ENCODE data around the gene LPCAT3. TPM values are rescaled to one million over a fixed set of nuclear protein-coding genes. Genes with fewer than 3 reads are reported as not detected.
A peak's percentile ranks its signal among the peaks of the same experiment; 100 is the strongest.

LPCAT3 gene
- total and polyA plus RNA-seq, 2 of the 4 experiments (the other 2 are of a cell fraction) = 7.0 to 18.6 TPM

- no peaks in the 10 kb centered on the region for H3K36me3 ChIP-seq (ENCODE audit: control insufficient read depth, insufficient read depth, low read length)
- H4K5ac ChIP-seq (ENCODE audit: low read depth, low read length) = no peak overlapping the region
- no peak overlapping the region for H2BK5ac ChIP-seq (ENCODE audit: low read depth, low read length, poor library complexity, severe bottlenecking)
- no peaks in the 10 kb centered on the region for H3K9me3 ChIP-seq (ENCODE audit: control insufficient read depth, insufficient read depth, low read length)
- ATAC-seq (ENCODE audit: low read depth) (no peak), DNase-seq (no peak)
- no peak overlapping the region for H2BK15ac ChIP-seq (ENCODE audit: low read depth, low read length)
- H3K4me1 ChIP-seq (ENCODE audit: control insufficient read depth, insufficient read depth, low read length) = 0 out of 2 replicates have a peak, but pooled peaks cover 2% of the 10 kb centered on the region
- no peak overlapping the region for H4K91ac ChIP-seq (ENCODE audit: insufficient read depth, low read depth, low read length)
- intact Hi-C loops (cut with micrococcal nuclease) (no loop called here), dilution Hi-C loops (cut with HindIII; ENCODE audit: low sequenced_read_pairs, unreplicated experiment) (no loop called here), in situ Hi-C loops (cut with MboI; ENCODE audit: low sequenced_read_pairs) (no loop called here)
- no peaks in the 10 kb centered on the region for H3K27me3 ChIP-seq (ENCODE audit: control insufficient read depth, insufficient read depth, low read length)
- H3K4me3 ChIP-seq (ENCODE audit: insufficient read depth, low read depth, low read length) = no peak overlapping the region
- H2BK120ac ChIP-seq (ENCODE audit: low read depth, low read length) = no peak overlapping the region
- H2AFZ ChIP-seq (replicated peaks; ENCODE audit: low read length, poor library complexity) = peak overlapping the region; percentile 87
- ChIA-PET POLR2A (ENCODE audit: unreplicated experiment) (no interaction called here), CTCF (interaction anchor here (1.4 kb wide), 1 partner anchor 8 kb away, joined by 4 read pairs; no protein-coding TSS in a partner anchor)
- H2AK9ac ChIP-seq (replicated peaks; ENCODE audit: low read depth, low read length, poor library complexity) = peak overlapping the region; percentile 81
- no peak overlapping the region for H3K27ac ChIP-seq (ENCODE audit: insufficient read depth, low read length)
- no peak overlapping the region for H3K18ac ChIP-seq (ENCODE audit: low read depth, low read length)
- WGBS, 2 experiments (ENCODE audit: extremely low coverage in 2 of 2, insufficient read length in 1 of 2) = 93% methylated on average over 10 of the region's 15 CpGs; no CpG with 5 or more reads in 1 of the 2 experiments
- H3K9ac ChIP-seq (ENCODE audit: low read depth, low read length) = no peak overlapping the region
- H3K56ac ChIP-seq (ENCODE audit: extremely low read depth, insufficient read depth, low read length) = no peak overlapping the region
- TF ChIP-seq CEBPB (IDR thresholded peaks at IDR 0.05; ENCODE audit: low read depth, low read length) (no peak), RFX5 (IDR thresholded peaks at IDR 0.05; ENCODE audit: low read depth, low read length) (no peak), USF2 (IDR thresholded peaks at IDR 0.05; ENCODE audit: low read depth, low read length) (no peak), SMC3 (IDR thresholded peaks at IDR 0.05; ENCODE audit: low read depth, low read length) (no peak), RCOR1 (IDR thresholded peaks at IDR 0.05; ENCODE audit: insufficient replicate concordance, low read length) (no peak), NFE2L2 (IDR thresholded peaks at IDR 0.05; ENCODE audit: low read depth, low read length) (no peak), MXI1 (IDR thresholded peaks at IDR 0.05; ENCODE audit: borderline replicate concordance, low read depth, low read length) (no peak), CHD1 (IDR thresholded peaks at IDR 0.05; ENCODE audit: low read depth, low read length) (no peak), ELK1 (IDR thresholded peaks at IDR 0.05; ENCODE audit: borderline replicate concordance, low read depth, low read length) (no peak), MAZ (IDR thresholded peaks at IDR 0.05; ENCODE audit: borderline replicate concordance, low read depth, low read length) (no peak), POLR2A (IDR thresholded peaks at IDR 0.05; ENCODE audit: low read depth, low read length) (no peak), MAFK (IDR thresholded peaks at IDR 0.05; ENCODE audit: low read depth, low read length) (no peak), CTCF (conservative IDR thresholded peaks at IDR 0.05; ENCODE audit: low read depth, low read length) (no peak)
- no peaks in the 10 kb centered on the region for H4K20me1 ChIP-seq (ENCODE audit: insufficient read depth, low read length)
- no peaks in the 10 kb centered on the region for H3K9me1 ChIP-seq (ENCODE audit: insufficient read depth, low read length)
- H3K23ac ChIP-seq (ENCODE audit: low read depth, low read length) = no peak overlapping the region
- no TSS peak for BruUV-seq (replicated peaks)
- H2AK5ac ChIP-seq (ENCODE audit: low read depth, low read length) = no peak overlapping the region
- peak overlapping the region in 1 of 2 experiments; percentile 10; a peak in 1 of 4 replicates for H4K8ac ChIP-seq (ENCODE audit: low read depth in 2 of 2, low read length in 2 of 2)
- no peaks in the 10 kb centered on the region for H3K79me1 ChIP-seq (ENCODE audit: low read depth in 1 of 2, low read length in 2 of 2)
- H3K4me2 ChIP-seq (ENCODE audit: low read depth, low read length) = no peak overlapping the region
- H2BK20ac ChIP-seq (ENCODE audit: low read depth, low read length) = no peak overlapping the region
- H3K14ac ChIP-seq (replicated peaks; ENCODE audit: low read depth, low read length) = 0 out of 2 replicates have a peak overlapping the region, but pooled peaks have one; percentile 71
- no peak overlapping the region for H3K4ac ChIP-seq (ENCODE audit: low read depth, low read length)
Measured at GRCh38 chr12:6952863-6953441, 65.3 kb downstream of the LPCAT3 start.

All from IMR-90 (cell line).